GM23338 (cell line): ENCODE results near the gene MKRN2. TPM values are rescaled to one million over a fixed set of nuclear protein-coding genes. Genes with fewer than 3 reads are reported as not detected.

Experiments used
- ATAC-seq: fragments of 200-7000 bp; cut with Tn5 transposase; 3 replicates; pipeline ENCODE4 v1.9.1; 2020
- DNase-seq: peaks from one replicate; pipeline ENCODE4 v3.0.0-alpha.2; 2015; ENCODE audit warnings: low spot score
- H2AFZ ChIP-seq: fragments of 200-600 bp; sonication (generic); 2 replicates; pipeline ENCODE4 v1.8.0; 2016; ENCODE audit warnings: antibody characterized with exemption, mild to moderate bottlenecking, moderate library complexity
- H3F3A ChIP-seq: fragments of 200-600 bp; sonication (generic); replicated peaks from 2 replicates; pipeline ENCODE4 v1.8.0; 2017; ENCODE audit warnings: antibody characterized with exemption, mixed run types, low read depth
- H3K27ac ChIP-seq: fragments of 200-600 bp; sonication (generic); 2 replicates; pipeline ENCODE4 v1.6.1; 2016; ENCODE audit warnings: low read depth
- H3K27me3 ChIP-seq: fragments of 200-600 bp; sonication (generic); 2 replicates; pipeline ENCODE4 v1.8.0; 2016; ENCODE audit warnings: mild to moderate bottlenecking, mixed run types, moderate library complexity; ENCODE audit not compliant: insufficient read depth
- H3K36me3 ChIP-seq: fragments of 200-600 bp; sonication (generic); 2 replicates; pipeline ENCODE4 v1.8.0; 2016; ENCODE audit warnings: mild to moderate bottlenecking; ENCODE audit not compliant: insufficient read depth
- H3K4me1 ChIP-seq: fragments of 200-600 bp; sonication (generic); 2 replicates; pipeline ENCODE4 v1.8.0; 2016; ENCODE audit warnings: mild to moderate bottlenecking, moderate library complexity; ENCODE audit not compliant: insufficient read depth
- H3K4me2 ChIP-seq: fragments of 200-600 bp; sonication (generic); 2 replicates; pipeline ENCODE4 v1.7.1; 2017; ENCODE audit warnings: mixed run types
- H3K4me3 ChIP-seq: fragments of 200-600 bp; sonication (generic); 2 replicates; pipeline ENCODE4 v1.6.1; 2016; ENCODE audit warnings: mixed run types
- H3K79me2 ChIP-seq: fragments of 200-600 bp; sonication (generic); replicated peaks from 2 replicates; pipeline ENCODE4 v1.8.0; 2017; ENCODE audit warnings: mild to moderate bottlenecking; ENCODE audit not compliant: insufficient read depth
- H3K9me2 ChIP-seq: fragments of 200-600 bp; sonication (generic); 2 replicates; pipeline ENCODE4 v1.8.0; 2017; ENCODE audit not compliant: insufficient read depth
- H4K20me1 ChIP-seq: fragments of 200-600 bp; sonication (generic); replicated peaks from 2 replicates; pipeline ENCODE4 v1.8.0; 2017; ENCODE audit warnings: mild to moderate bottlenecking; ENCODE audit not compliant: insufficient read depth
- H3K27ac Mint-ChIP-seq: 2 replicates; pipeline ENCODE4 v1.8.0; 2020; ENCODE audit warnings: inconsistent platforms, mild to moderate bottlenecking, moderate library complexity, mixed read lengths
- H3K27me3 Mint-ChIP-seq: 3 replicates; pipeline ENCODE4 v1.8.0; 2022; ENCODE audit warnings: low read depth, mild to moderate bottlenecking, moderate library complexity, mixed read lengths, inconsistent platforms; ENCODE audit not compliant: insufficient read depth, poor library complexity
- H3K36me3 Mint-ChIP-seq: 3 replicates; pipeline ENCODE4 v1.8.0; 2021; ENCODE audit warnings: low read depth, mild to moderate bottlenecking, inconsistent platforms, moderate library complexity, mixed read lengths
- H3K4me1 Mint-ChIP-seq: 3 replicates; pipeline ENCODE4 v1.8.0; 2020; ENCODE audit warnings: mild to moderate bottlenecking, inconsistent platforms, mixed read lengths
- H3K4me3 Mint-ChIP-seq: 3 replicates; pipeline ENCODE4 v1.8.0; 2021; ENCODE audit warnings: moderate library complexity, mild to moderate bottlenecking, inconsistent platforms, mixed read lengths
- H3K9me3 Mint-ChIP-seq: 3 replicates; pipeline ENCODE4 v1.8.0; 2020; ENCODE audit warnings: moderate library complexity, mild to moderate bottlenecking, inconsistent platforms, mixed read lengths
- CREB1 ChIP-seq: fragments of 250-450 bp; sonication (Bioruptor Pico); IDR thresholded peaks from 2 replicates; pipeline ENCODE4 v1.5.0; 2020; ENCODE audit warnings: low read depth, mild to moderate bottlenecking, moderate library complexity
- EZH2 ChIP-seq: fragments of 200-600 bp; sonication (generic); IDR thresholded peaks from one replicate; pipeline ENCODE4 v1.8.0; 2017; ENCODE audit warnings: antibody characterized with exemption, mild to moderate bottlenecking, low read depth; ENCODE audit not compliant: unreplicated experiment
- EZH2phosphoT487 ChIP-seq: fragments of 200-600 bp; sonication (generic); IDR thresholded peaks from one replicate; pipeline ENCODE4 v1.8.1; 2018; ENCODE audit warnings: antibody characterized with exemption; ENCODE audit not compliant: unreplicated experiment
- JUNB ChIP-seq: IDR thresholded peaks from one replicate; pipeline ENCODE4 v1.6.1; 2016; ENCODE audit warnings: antibody characterized with exemption; ENCODE audit not compliant: unreplicated experiment
- NANOG ChIP-seq: IDR thresholded peaks from 2 replicates; pipeline ENCODE4 v1.6.1; 2016; ENCODE audit warnings: antibody characterized with exemption, borderline replicate concordance
- POLR2AphosphoS5 ChIP-seq: IDR thresholded peaks from 2 replicates; pipeline ENCODE4 v1.6.1; 2016; ENCODE audit warnings: antibody characterized with exemption, low read depth
- STAT1 ChIP-seq: IDR thresholded peaks from one replicate; pipeline ENCODE4 v1.6.1; 2016; ENCODE audit warnings: antibody characterized with exemption; ENCODE audit not compliant: unreplicated experiment
- ZNF114 ChIP-seq: fragments of 250-450 bp; sonication (Bioruptor Pico); IDR thresholded peaks from 2 replicates; pipeline ENCODE4 v1.5.0; 2020; ENCODE audit warnings: mild to moderate bottlenecking, moderate library complexity
- ZNF331 ChIP-seq: fragments of 250-450 bp; sonication (Bioruptor Pico); IDR thresholded peaks from 2 replicates; pipeline ENCODE4 v1.5.0; 2020; ENCODE audit warnings: low read depth, mild to moderate bottlenecking, moderate library complexity
- polyA plus RNA-seq: library from polyadenylated mRNA; unstranded; fragments of >200 nt; fragmentation: Nextera tagmentation; extraction: Ambion mirVana; gene quantifications from 2 replicates; pipeline ENCODE4 v1.2.1, GENCODE V29; 2016
- total RNA-seq: library from RNA; depleted of rRNA; stranded (reverse); fragments of >200 nt; shearing (Covaris generic); gene quantifications from 2 replicates; pipeline ENCODE4 v1.2.3, GENCODE V29; 2014
- TF ChIP-seq, protein P1 (sequence below), 2 experiments: fragments of 200-600 bp in 1 of 2; sonication (generic) in 1 of 2; conservative IDR thresholded peaks; 2 replicates each; pipeline versions ENCODE4 v1.5.1 to v1.6.1; 2016 to 2017; ENCODE audit warnings: antibody characterized with exemption in 2 of 2, low read depth in 2 of 2, mild to moderate bottlenecking in 2 of 2, moderate library complexity in 1 of 2
- TF ChIP-seq, protein P2 (sequence below): fragments of 250-450 bp; sonication (Bioruptor Pico); IDR thresholded peaks from 2 replicates; pipeline ENCODE4 v1.5.0; 2020; ENCODE audit warnings: mild to moderate bottlenecking, moderate library complexity
- TF ChIP-seq, protein P3 (sequence below): IDR thresholded peaks from 2 replicates; pipeline ENCODE4 v1.6.1; 2016; ENCODE audit warnings: antibody characterized with exemption
- TF ChIP-seq, protein P4 (sequence below): IDR thresholded peaks from one replicate; pipeline ENCODE4 v1.6.1; 2018; ENCODE audit warnings: antibody characterized with exemption; ENCODE audit not compliant: unreplicated experiment

Gene MKRN2
- total and polyA plus RNA-seq, 2 experiments from 2014 or later: 11.4 to 24.6 TPM

DNA sequence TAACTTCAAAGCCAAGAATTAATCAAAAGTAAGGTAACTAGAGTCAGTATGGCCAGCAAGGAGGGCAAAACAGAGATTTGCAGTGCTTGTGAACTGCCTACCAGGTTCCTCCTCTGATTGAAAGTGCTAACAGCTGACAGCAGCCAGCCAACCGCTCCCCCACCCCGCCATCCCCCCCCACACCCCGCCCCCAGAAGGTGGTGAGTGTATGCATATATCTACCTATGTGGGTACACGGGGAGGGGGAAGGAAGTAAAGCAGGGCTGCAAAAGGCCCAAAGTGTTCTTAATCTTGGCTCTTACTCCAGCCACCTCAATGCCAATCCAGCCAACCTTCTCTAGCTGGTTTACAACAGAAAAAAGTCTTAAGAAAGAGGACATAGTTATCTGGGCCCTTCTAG is 56.4 kb downstream of the MKRN2 start:
- Histone ChIP-seq H3K4me1 (peaks cover 12% of the 10 kb centered on the region), H3K4me2 (0 out of 2 replicates have a peak overlapping the region, but pooled peaks have one; percentile 8), H4K20me1 (peaks cover 47% of the 10 kb centered on the region), H3K9me2 (no peaks in the 10 kb centered on the region), H3K79me2 (peaks cover 71% of the 10 kb centered on the region), H3K4me3 (no peak overlapping the region), H3K27me3 (no peaks in the 10 kb centered on the region), H3K27ac (peak overlapping the region; percentile 79), H3K36me3 (peaks cover 23% of the 10 kb centered on the region; the same call in 1 of the 2 replicates), H3F3A (no peaks in the 10 kb centered on the region; the same call in 1 of the 2 replicates), H2AFZ (no peak overlapping the region)
- Mint-ChIP-seq H3K4me3 (no peak overlapping the region), H3K27me3 (no peaks in the 10 kb centered on the region), H3K9me3 (no peaks in the 10 kb centered on the region), H3K4me1 (peaks cover 14% of the 10 kb centered on the region; the same call in 2 of the 3 replicates), H3K27ac (0 out of 2 replicates have a peak overlapping the region, but pooled peaks have one; percentile 25), H3K36me3 (peaks cover 38% of the 10 kb centered on the region)
- DNase-seq (no peak), ATAC-seq (peak; percentile 59)
- TF ChIP-seq, protein P1, sequence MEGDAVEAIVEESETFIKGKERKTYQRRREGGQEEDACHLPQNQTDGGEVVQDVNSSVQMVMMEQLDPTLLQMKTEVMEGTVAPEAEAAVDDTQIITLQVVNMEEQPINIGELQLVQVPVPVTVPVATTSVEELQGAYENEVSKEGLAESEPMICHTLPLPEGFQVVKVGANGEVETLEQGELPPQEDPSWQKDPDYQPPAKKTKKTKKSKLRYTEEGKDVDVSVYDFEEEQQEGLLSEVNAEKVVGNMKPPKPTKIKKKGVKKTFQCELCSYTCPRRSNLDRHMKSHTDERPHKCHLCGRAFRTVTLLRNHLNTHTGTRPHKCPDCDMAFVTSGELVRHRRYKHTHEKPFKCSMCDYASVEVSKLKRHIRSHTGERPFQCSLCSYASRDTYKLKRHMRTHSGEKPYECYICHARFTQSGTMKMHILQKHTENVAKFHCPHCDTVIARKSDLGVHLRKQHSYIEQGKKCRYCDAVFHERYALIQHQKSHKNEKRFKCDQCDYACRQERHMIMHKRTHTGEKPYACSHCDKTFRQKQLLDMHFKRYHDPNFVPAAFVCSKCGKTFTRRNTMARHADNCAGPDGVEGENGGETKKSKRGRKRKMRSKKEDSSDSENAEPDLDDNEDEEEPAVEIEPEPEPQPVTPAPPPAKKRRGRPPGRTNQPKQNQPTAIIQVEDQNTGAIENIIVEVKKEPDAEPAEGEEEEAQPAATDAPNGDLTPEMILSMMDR (conservative IDR thresholded peaks at IDR 0.05; ENCODE audit: low read depth in 2 of 2): no peak
- TF ChIP-seq JUNB (no peak), NANOG (no peak), EZH2phosphoT487 (no peak), EZH2 (no peak), ZNF331 (CRISPR knock-in tag) (no peak), ZNF114 (CRISPR knock-in tag) (no peak), CREB1 (CRISPR knock-in tag) (no peak), POLR2AphosphoS5 (no peak), STAT1 (no peak)
- TF ChIP-seq, protein P2, sequence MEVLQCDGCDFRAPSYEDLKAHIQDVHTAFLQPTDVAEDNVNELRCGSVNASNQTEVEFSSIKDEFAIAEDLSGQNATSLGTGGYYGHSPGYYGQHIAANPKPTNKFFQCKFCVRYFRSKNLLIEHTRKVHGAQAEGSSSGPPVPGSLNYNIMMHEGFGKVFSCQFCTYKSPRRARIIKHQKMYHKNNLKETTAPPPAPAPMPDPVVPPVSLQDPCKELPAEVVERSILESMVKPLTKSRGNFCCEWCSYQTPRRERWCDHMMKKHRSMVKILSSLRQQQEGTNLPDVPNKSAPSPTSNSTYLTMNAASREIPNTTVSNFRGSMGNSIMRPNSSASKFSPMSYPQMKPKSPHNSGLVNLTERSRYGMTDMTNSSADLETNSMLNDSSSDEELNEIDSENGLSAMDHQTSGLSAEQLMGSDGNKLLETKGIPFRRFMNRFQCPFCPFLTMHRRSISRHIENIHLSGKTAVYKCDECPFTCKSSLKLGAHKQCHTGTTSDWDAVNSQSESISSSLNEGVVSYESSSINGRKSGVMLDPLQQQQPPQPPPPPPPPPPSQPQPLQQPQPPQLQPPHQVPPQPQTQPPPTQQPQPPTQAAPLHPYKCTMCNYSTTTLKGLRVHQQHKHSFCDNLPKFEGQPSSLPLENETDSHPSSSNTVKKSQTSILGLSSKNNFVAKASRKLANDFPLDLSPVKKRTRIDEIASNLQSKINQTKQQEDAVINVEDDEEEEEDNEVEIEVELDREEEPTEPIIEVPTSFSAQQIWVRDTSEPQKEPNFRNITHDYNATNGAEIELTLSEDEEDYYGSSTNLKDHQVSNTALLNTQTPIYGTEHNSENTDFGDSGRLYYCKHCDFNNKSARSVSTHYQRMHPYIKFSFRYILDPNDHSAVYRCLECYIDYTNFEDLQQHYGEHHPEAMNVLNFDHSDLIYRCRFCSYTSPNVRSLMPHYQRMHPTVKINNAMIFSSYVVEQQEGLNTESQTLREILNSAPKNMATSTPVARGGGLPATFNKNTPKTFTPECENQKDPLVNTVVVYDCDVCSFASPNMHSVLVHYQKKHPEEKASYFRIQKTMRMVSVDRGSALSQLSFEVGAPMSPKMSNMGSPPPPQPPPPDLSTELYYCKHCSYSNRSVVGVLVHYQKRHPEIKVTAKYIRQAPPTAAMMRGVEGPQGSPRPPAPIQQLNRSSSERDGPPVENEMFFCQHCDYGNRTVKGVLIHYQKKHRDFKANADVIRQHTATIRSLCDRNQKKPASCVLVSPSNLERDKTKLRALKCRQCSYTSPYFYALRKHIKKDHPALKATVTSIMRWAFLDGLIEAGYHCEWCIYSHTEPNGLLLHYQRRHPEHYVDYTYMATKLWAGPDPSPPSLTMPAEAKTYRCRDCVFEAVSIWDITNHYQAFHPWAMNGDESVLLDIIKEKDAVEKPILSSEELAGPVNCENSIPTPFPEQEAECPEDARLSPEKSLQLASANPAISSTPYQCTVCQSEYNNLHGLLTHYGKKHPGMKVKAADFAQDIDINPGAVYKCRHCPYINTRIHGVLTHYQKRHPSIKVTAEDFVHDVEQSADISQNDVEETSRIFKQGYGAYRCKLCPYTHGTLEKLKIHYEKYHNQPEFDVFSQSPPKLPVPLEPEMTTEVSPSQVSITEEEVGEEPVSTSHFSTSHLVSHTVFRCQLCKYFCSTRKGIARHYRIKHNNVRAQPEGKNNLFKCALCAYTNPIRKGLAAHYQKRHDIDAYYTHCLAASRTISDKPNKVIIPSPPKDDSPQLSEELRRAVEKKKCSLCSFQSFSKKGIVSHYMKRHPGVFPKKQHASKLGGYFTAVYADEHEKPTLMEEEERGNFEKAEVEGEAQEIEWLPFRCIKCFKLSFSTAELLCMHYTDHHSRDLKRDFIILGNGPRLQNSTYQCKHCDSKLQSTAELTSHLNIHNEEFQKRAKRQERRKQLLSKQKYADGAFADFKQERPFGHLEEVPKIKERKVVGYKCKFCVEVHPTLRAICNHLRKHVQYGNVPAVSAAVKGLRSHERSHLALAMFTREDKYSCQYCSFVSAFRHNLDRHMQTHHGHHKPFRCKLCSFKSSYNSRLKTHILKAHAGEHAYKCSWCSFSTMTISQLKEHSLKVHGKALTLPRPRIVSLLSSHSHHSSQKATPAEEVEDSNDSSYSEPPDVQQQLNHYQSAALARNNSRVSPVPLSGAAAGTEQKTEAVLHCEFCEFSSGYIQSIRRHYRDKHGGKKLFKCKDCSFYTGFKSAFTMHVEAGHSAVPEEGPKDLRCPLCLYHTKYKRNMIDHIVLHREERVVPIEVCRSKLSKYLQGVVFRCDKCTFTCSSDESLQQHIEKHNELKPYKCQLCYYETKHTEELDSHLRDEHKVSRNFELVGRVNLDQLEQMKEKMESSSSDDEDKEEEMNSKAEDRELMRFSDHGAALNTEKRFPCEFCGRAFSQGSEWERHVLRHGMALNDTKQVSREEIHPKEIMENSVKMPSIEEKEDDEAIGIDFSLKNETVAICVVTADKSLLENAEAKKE (CRISPR knock-in tag): no peak
- TF ChIP-seq, protein P3, sequence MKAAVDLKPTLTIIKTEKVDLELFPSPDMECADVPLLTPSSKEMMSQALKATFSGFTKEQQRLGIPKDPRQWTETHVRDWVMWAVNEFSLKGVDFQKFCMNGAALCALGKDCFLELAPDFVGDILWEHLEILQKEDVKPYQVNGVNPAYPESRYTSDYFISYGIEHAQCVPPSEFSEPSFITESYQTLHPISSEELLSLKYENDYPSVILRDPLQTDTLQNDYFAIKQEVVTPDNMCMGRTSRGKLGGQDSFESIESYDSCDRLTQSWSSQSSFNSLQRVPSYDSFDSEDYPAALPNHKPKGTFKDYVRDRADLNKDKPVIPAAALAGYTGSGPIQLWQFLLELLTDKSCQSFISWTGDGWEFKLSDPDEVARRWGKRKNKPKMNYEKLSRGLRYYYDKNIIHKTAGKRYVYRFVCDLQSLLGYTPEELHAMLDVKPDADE: no peak
- TF ChIP-seq, protein P4, sequence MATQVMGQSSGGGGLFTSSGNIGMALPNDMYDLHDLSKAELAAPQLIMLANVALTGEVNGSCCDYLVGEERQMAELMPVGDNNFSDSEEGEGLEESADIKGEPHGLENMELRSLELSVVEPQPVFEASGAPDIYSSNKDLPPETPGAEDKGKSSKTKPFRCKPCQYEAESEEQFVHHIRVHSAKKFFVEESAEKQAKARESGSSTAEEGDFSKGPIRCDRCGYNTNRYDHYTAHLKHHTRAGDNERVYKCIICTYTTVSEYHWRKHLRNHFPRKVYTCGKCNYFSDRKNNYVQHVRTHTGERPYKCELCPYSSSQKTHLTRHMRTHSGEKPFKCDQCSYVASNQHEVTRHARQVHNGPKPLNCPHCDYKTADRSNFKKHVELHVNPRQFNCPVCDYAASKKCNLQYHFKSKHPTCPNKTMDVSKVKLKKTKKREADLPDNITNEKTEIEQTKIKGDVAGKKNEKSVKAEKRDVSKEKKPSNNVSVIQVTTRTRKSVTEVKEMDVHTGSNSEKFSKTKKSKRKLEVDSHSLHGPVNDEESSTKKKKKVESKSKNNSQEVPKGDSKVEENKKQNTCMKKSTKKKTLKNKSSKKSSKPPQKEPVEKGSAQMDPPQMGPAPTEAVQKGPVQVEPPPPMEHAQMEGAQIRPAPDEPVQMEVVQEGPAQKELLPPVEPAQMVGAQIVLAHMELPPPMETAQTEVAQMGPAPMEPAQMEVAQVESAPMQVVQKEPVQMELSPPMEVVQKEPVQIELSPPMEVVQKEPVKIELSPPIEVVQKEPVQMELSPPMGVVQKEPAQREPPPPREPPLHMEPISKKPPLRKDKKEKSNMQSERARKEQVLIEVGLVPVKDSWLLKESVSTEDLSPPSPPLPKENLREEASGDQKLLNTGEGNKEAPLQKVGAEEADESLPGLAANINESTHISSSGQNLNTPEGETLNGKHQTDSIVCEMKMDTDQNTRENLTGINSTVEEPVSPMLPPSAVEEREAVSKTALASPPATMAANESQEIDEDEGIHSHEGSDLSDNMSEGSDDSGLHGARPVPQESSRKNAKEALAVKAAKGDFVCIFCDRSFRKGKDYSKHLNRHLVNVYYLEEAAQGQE: no peak
